K562 (cell line): Measurements from ENCODE around the gene QRFP. TPM values are rescaled to one million over a fixed set of nuclear protein-coding genes. Genes with fewer than 3 reads are reported as not detected.
A peak's percentile ranks its signal among the peaks of the same experiment; 100 is the strongest.

Source experiments
- ATAC-seq: fragments of 200-7000 bp; cut with Tn5 transposase; 3 replicates; pipeline ENCODE4 v1.9.1; 2020; ENCODE audit warnings: moderate library complexity
- BruUV-seq: library from RNA; stranded (reverse); fragments of 400-500 nt; replicated peaks from 2 replicates; lab custom pipeline; 2021; lab: Mats Ljungman, UMichigan
- CTCF ChIA-PET: fragments of 300-600 bp; formaldehyde crosslinking; extraction: SDS; loops from one replicate; lab custom pipeline; 2021; ENCODE audit warnings: low intra/inter-chr PET ratio; lab: Yijun Ruan, JAX
- POLR2A ChIA-PET: fragments of 300-600, 350-650 bp; sonication (Branson Sonifier 250); formaldehyde crosslinking; extraction: SDS; loops from one replicate; lab custom pipeline; 2021; ENCODE audit warnings: antibody characterized with exemption, inconsistent platforms; lab: Yijun Ruan, JAX
- DNase-seq, 4 experiments: peaks; one replicate each; pipeline versions ENCODE4 v3.0.0 to v3.0.0-alpha.2; 2011 to 2018; ENCODE audit warnings: low spot score in 3 of 4, mixed read lengths in 3 of 4; ENCODE audit errors: extremely low read depth in 1 of 4
- FAIRE-seq: peaks from 2 replicates; lab custom pipeline; 2011; peaks lifted over from hg19 to GRCh38; lab: Jason Lieb, UNC
- H2AFZ ChIP-seq: 2 replicates; pipeline ENCODE4 v1.6.0; 2011; ENCODE audit warnings: low read depth, low read length, control low read depth, inconsistent platforms
- H3K27ac ChIP-seq: fragments of 200-600 bp; 3 replicates; pipeline ENCODE4 v1.8.0; 2011; ENCODE audit warnings: low read depth, mild to moderate bottlenecking, control low read depth, inconsistent platforms, low read length, moderate library complexity, mixed read lengths; ENCODE audit errors: extremely low read depth
- H3K27me3 ChIP-seq, 2 experiments: fragments of 300-600 bp in 1 of 2; 2 replicates in 1 of 2; 3 replicates in 1 of 2; pipeline versions ENCODE4 v1.6.0 to v1.8.0; 2011; ENCODE audit warnings: inconsistent platforms in 2 of 2, low read length in 2 of 2, mild to moderate bottlenecking in 1 of 2, mixed read lengths in 1 of 2, moderate library complexity in 1 of 2; ENCODE audit not compliant: control insufficient read depth in 2 of 2, insufficient read depth in 2 of 2
- H3K36me3 ChIP-seq: fragments of 300-600 bp; 3 replicates; pipeline ENCODE4 v1.8.0; 2011; ENCODE audit warnings: mild to moderate bottlenecking, low read length, inconsistent platforms; ENCODE audit not compliant: control insufficient read depth, insufficient read depth
- H3K4me1 ChIP-seq, 2 experiments: fragments of 200-600 bp in 1 of 2; replicated peaks in 1 of 2; 2 replicates in 1 of 2; 3 replicates in 1 of 2; pipeline versions ENCODE4 v1.5.1 to v1.8.0; 2011; ENCODE audit warnings: inconsistent platforms in 2 of 2, low read length in 2 of 2, mild to moderate bottlenecking in 1 of 2, mixed read lengths in 1 of 2, moderate library complexity in 1 of 2; ENCODE audit not compliant: control insufficient read depth in 2 of 2, insufficient read depth in 2 of 2
- H3K4me2 ChIP-seq: 2 replicates; pipeline ENCODE4 v1.6.1; 2011; ENCODE audit warnings: low read length, control low read depth, inconsistent platforms, mixed read lengths; ENCODE audit not compliant: insufficient read depth
- H3K4me3 ChIP-seq: fragments of 200-600 bp; sonication (generic), shearing (Covaris generic); 2 replicates; pipeline ENCODE4 v1.5.1; 2016; ENCODE audit warnings: control low read depth, inconsistent platforms
- H3K79me2 ChIP-seq: fragments of 200-600 bp; 3 replicates; pipeline ENCODE4 v1.8.0; 2011; ENCODE audit warnings: low read length, inconsistent platforms; ENCODE audit not compliant: control insufficient read depth, insufficient read depth
- H3K9ac ChIP-seq, 2 experiments: 2 replicates each; pipeline versions ENCODE4 v1.6.0 to v1.6.1; 2011; ENCODE audit warnings: low read depth in 2 of 2, low read length in 2 of 2, control low read depth in 1 of 2, inconsistent platforms in 1 of 2, mild to moderate bottlenecking in 1 of 2, mixed read lengths in 1 of 2; ENCODE audit not compliant: insufficient read depth in 1 of 2
- H3K9me1 ChIP-seq: one replicate; pipeline ENCODE4 v1.6.0; 2011; ENCODE audit warnings: inconsistent platforms, mild to moderate bottlenecking, low read length, moderate library complexity; ENCODE audit not compliant: control insufficient read depth, insufficient read depth
- H3K9me3 ChIP-seq: replicated peaks from 2 replicates; pipeline ENCODE4 v1.5.1; 2011; ENCODE audit warnings: low read depth, low read length, inconsistent platforms; ENCODE audit not compliant: control insufficient read depth, insufficient read depth
- H4K20me1 ChIP-seq: replicated peaks from 2 replicates; pipeline ENCODE4 v1.6.1; 2011; ENCODE audit warnings: low read length, inconsistent platforms, mixed read lengths; ENCODE audit not compliant: control insufficient read depth, insufficient read depth
- CLOCK ChIP-seq: fragments of 250-450 bp; sonication (Bioruptor Pico); IDR thresholded peaks from 2 replicates; pipeline ENCODE4 v1.4.0; 2020; ENCODE audit warnings: mild to moderate bottlenecking, moderate library complexity, borderline replicate concordance
- E2F1 ChIP-seq: sonication (generic); formaldehyde crosslinking; IDR thresholded peaks from 2 replicates; pipeline ENCODE4 v1.8.1; 2023; ENCODE audit warnings: mild to moderate bottlenecking, missing genetic modification reagents, moderate library complexity
- HMGXB4 ChIP-seq: sonication (generic); formaldehyde crosslinking; IDR thresholded peaks from 2 replicates; pipeline ENCODE4 v1.8.1; 2023; ENCODE audit warnings: mild to moderate bottlenecking, missing genetic modification reagents
- MEF2A ChIP-seq: IDR thresholded peaks from 2 replicates; pipeline ENCODE4 v1.6.1; 2011; ENCODE audit warnings: low read depth, mild to moderate bottlenecking, low read length, moderate library complexity; ENCODE audit not compliant: control insufficient read depth
- MLX ChIP-seq, 2 experiments: fragments of 450-650 bp in 1 of 2; sonication (generic) in 1 of 2; formaldehyde crosslinking; conservative IDR thresholded peaks; 2 replicates each; pipeline versions ENCODE4 v1.4.0 to v1.8.1; 2020 to 2022; ENCODE audit warnings: mild to moderate bottlenecking in 1 of 2, missing genetic modification reagents in 1 of 2
- SMAD1 ChIP-seq: fragments of 150-350 bp; IDR thresholded peaks from 2 replicates; pipeline ENCODE4 v1.6.1; 2014; ENCODE audit warnings: low read length, low read depth; ENCODE audit not compliant: partially characterized antibody
- SREBF1 ChIP-seq: fragments of 150-350 bp; IDR thresholded peaks from 2 replicates; pipeline ENCODE4 v1.6.1; 2014; ENCODE audit warnings: antibody characterized with exemption, low read depth, low read length, borderline replicate concordance
- ZFP36 ChIP-seq: fragments of 150-350 bp; IDR thresholded peaks from 2 replicates; pipeline ENCODE4 v1.6.1; 2018; ENCODE audit warnings: low read length, low read depth; ENCODE audit not compliant: partially characterized antibody
- ZHX1 ChIP-seq: fragments of 150-350 bp; conservative IDR thresholded peaks from 2 replicates; pipeline ENCODE4 v1.6.1; 2014; ENCODE audit warnings: low read length
- WGBS: fragments of 100-300 bp; shearing (Covaris generic); methylation state at CpG from one replicate; pipeline ENCODE4 v1.1.6; 2016; ENCODE audit warnings: low coverage, mixed read lengths; ENCODE audit not compliant: insufficient coverage; ENCODE audit errors: missing lambda C conversion rate; 5-methylcytosine and 5-hydroxymethylcytosine counted together
- in situ Hi-C: fragments of 300-500 bp; cut with MboI; formaldehyde crosslinking; loops from 4 replicates; pipeline ENCODE4 v1.15.0; 2018; ENCODE audit warnings: inconsistent platforms, mixed read lengths
- intact Hi-C: fragments of 100-400 bp; cut with micrococcal nuclease; formaldehyde crosslinking; loops from 2 replicates; pipeline ENCODE4 v1.14.2; 2022
- polyA plus RNA-seq, 8 experiments: library from polyadenylated mRNA; depleted of rRNA in 4 of 8; stranded (reverse) in 5 of 8; unstranded in 3 of 8; fragments of >200 nt; fragmentation: Nextera tagmentation in 2 of 8; fragmentation: Illumina TruSeq in 1 of 8; extraction: Ambion mirVana in 2 of 8; extraction: Trizol in 1 of 8; gene quantifications; 2 replicates each; pipeline versions ENCODE4 v1.2.1 to v1.2.3, GENCODE V29; 2011 to 2014; ENCODE audit warnings: inconsistent platforms in 1 of 8, missing spikeins in 1 of 8
- total RNA-seq, 7 experiments: library from RNA; depleted of rRNA in 6 of 7; stranded (reverse); fragments of >200 nt in 6 of 7; fragmentation: Illumina TruSeq in 2 of 7; extraction: Trizol in 2 of 7; gene quantifications; 2 replicates each; pipeline versions ENCODE4 v1.2.1 to v1.2.3, GENCODE V29; 2011 to 2021; ENCODE audit warnings: low replicate concordance in 1 of 7

Gene QRFP
- total and polyA plus RNA-seq, 9 of the 15 experiments (the other 6 are each of a cell fraction or from before 2014, with no cell fraction given) = not detected

GRCh38 chr9:130932255-130933079 is 35.9 kb upstream of the QRFP start:
- peaks cover 96 to 98% of the 10 kb centered on the region in 2 experiments for H3K27me3 ChIP-seq
- no peak for TF ChIP-seq CLOCK
- peak; percentile 84; the same call in 1 of the 2 replicates for TF ChIP-seq ZHX1
- peak; percentile 47 for TF ChIP-seq HMGXB4
- TF ChIP-seq MEF2A = no peak
- TF ChIP-seq SREBF1 = 0 out of 2 replicates have a peak, but pooled peaks have one; percentile 1
- 0 out of 4 replicates have a peak, but pooled peaks of 1 of the 2 experiments have one; percentile 18 for TF ChIP-seq MLX (CRISPR knock-in tag; conservative IDR thresholded peaks at IDR 0.05)
- TF ChIP-seq E2F1 (CRISPR knock-in tag) = peak; percentile 18; the same call in 1 of the 2 replicates
- peak; percentile 14 for TF ChIP-seq SMAD1
- TF ChIP-seq ZFP36 = peak; percentile 100

More at GRCh38 chr9:130932255-130933079, 35.9 kb upstream of the QRFP start:
- H3K79me2 ChIP-seq = no peaks in the 10 kb centered on the region
- BruUV-seq = no TSS peak
- no peak overlapping the region for H3K27ac ChIP-seq
- no peak overlapping the region for H2AFZ ChIP-seq
- H3K4me1 ChIP-seq = peaks cover 0 to 34% of the 10 kb centered on the region in 2 experiments; a peak in 2 of 5 replicates
- peaks cover 91% of the 10 kb centered on the region for H4K20me1 ChIP-seq
- no peak for FAIRE-seq
- intact Hi-C loops = no loop called here
- peak; percentile 59 for ATAC-seq
- H3K36me3 ChIP-seq = no peaks in the 10 kb centered on the region
- H3K9me3 ChIP-seq = no peaks in the 10 kb centered on the region
- H3K4me3 ChIP-seq = no peak overlapping the region
- CTCF ChIA-PET = no interaction called here
- DNase-seq = peak; percentile 61 to 89 (median 69)
- POLR2A ChIA-PET = interaction anchor here (0.5 to 26.8 kb wide), 15 partner anchors 7 to 355 kb away, joined by 3 to 582 read pairs (median 4); no protein-coding TSS in a partner anchor
- peak overlapping the region in 1 of 2 experiments; percentile 6; a peak in 1 of 4 replicates for H3K9ac ChIP-seq
- in situ Hi-C loops = no loop called here
- H3K9me1 ChIP-seq = peaks cover 10% of the 10 kb centered on the region
- 12% methylated on average over 21 of the region's 21 CpGs for WGBS
- no peak overlapping the region for H3K4me2 ChIP-seq
